Erythroblast (primary cell): ENCODE results near the gene GIGYF2.

ENCODE experiments used
- GATA1 ChIP-seq: IDR thresholded peaks from 2 replicates; pipeline ENCODE4 v1.6.1; 2011; ENCODE audit warnings: low read depth, mild to moderate bottlenecking, control low read depth, low read length, moderate library complexity
- POLR2A ChIP-seq: IDR thresholded peaks from 2 replicates; pipeline ENCODE4 v1.6.1; 2011; ENCODE audit warnings: mild to moderate bottlenecking, low read length

- no peak for TF ChIP-seq POLR2A
- TF ChIP-seq GATA1 = no peak
These were observed 176.3 kb downstream of the GIGYF2 start for GRCh38 chr2:232873292-232873908.
